ENCODE results near the gene FBXO31.

FBXO31 gene

GRCh38 chr16:87358250-87358649 lies 25.3 kb downstream of the FBXO31 start:
- DNase-seq (ENCODE audit: low spot score), result no peak
- TF ChIP-seq, protein P1, sequence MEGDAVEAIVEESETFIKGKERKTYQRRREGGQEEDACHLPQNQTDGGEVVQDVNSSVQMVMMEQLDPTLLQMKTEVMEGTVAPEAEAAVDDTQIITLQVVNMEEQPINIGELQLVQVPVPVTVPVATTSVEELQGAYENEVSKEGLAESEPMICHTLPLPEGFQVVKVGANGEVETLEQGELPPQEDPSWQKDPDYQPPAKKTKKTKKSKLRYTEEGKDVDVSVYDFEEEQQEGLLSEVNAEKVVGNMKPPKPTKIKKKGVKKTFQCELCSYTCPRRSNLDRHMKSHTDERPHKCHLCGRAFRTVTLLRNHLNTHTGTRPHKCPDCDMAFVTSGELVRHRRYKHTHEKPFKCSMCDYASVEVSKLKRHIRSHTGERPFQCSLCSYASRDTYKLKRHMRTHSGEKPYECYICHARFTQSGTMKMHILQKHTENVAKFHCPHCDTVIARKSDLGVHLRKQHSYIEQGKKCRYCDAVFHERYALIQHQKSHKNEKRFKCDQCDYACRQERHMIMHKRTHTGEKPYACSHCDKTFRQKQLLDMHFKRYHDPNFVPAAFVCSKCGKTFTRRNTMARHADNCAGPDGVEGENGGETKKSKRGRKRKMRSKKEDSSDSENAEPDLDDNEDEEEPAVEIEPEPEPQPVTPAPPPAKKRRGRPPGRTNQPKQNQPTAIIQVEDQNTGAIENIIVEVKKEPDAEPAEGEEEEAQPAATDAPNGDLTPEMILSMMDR (IDR thresholded peaks at IDR 0.05; ENCODE audit: extremely low read depth, missing control alignments), result no peak

DNA sequence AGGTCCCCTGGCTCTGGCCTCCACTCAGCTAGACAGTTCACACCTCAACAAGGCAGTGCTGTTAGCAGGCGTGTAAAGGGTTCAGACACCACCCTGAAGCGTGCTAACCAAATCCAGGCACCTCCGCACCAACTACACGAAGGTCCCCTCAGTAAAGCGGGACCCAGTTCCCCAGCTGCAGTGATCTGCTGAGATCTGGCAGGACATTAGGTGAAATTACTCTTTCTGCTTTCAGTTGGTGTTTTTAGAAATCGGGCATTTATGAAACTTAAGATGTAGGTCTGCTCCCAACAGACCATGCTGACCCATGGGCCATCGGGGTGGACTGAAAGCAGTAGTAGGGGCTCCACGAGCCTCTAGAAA lies 27.1 kb downstream of the FBXO31 start:
- TF ChIP-seq, protein P1 (IDR thresholded peaks at IDR 0.05; ENCODE audit: extremely low read depth, missing control alignments), result no peak

DNA sequence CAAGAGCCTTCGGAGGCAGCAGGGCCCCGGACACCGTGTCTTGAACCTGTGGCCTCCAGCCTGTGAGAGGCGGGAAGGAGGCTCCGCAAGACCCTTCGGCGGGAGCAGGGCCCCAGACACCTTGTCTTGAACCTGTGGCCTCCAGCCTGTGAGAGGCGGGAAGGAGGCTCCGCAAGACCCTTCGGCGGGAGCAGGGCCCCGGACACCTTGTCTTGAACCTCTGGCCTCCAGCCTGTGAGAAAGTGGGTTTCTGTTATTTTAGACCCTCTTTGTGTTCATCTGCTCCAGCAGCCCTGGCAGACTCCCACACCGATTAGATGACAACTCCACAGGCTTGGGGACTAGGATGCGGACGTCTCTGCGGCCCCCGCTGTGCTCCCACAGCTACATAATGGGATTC lies 30.0 kb downstream of the FBXO31 start:
- TF ChIP-seq, protein P1 (IDR thresholded peaks at IDR 0.05; ENCODE audit: extremely low read depth, missing control alignments), result no peak

More for the DNA sequence above, 27.1 kb downstream of the FBXO31 start:
- no peak for DNase-seq (ENCODE audit: low spot score)

DNA sequence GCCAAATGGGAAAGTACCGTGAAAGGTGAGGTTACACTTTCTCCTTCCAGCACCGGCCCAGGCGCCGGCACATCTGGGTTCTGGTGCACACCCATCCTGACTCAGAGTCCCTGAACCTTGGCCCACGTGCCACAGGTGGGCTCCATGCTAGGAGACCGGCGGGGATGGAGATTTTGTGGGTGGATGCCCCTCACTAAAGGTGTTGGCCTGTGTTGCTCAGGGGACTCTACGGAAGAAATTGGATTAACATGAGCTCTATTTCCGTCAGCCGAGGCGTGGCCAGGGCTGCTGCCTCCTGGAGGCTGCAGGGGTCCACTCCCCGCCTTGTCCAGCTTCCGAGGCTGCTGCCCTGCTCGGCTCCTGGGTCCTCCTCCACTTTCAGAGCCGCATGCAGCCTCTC lies 30.8 kb downstream of the FBXO31 start:
- no peak for DNase-seq (ENCODE audit: low spot score)
- TF ChIP-seq, protein P1 (IDR thresholded peaks at IDR 0.05; ENCODE audit: extremely low read depth, missing control alignments), result no peak

More for the DNA sequence above, 30.0 kb downstream of the FBXO31 start:
- no peak for DNase-seq (ENCODE audit: low spot score)

GRCh38 chr16:87351320-87351698 lies 32.3 kb downstream of the FBXO31 start:
- TF ChIP-seq, protein P1 (IDR thresholded peaks at IDR 0.05; ENCODE audit: extremely low read depth, missing control alignments), result no peak
- no peak for DNase-seq (ENCODE audit: low spot score)

DNA sequence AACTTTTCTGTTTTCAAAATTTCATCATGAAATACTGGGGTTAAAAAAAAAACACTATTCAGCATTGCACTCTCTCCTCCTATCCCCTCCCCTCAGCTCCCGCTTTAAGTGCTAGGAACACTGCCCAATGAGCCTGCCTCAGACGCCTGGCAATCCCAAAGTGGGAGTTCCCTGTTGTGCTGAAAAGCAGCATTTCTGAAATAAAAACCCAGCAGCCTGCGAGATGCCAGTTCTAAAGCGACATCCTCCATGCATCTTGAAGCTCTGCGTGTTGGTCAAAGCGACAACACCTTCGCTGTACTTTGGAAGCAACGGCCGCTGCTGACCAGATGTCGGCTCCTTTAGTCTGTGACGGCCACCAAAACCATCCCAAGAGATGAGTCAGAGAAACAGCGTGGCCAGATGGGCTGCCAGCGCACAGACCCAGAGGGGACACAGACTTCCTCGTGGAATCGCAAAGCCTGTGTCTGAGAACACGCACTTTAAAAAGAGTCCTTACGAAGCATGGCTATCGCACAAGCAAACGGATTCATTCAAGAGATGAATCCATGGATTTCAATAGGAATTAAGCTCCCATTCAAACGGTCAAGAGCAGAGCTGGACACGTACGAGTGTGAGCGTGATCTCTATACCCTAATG lies 32.8 kb downstream of the FBXO31 start:
- TF ChIP-seq, protein P1 (IDR thresholded peaks at IDR 0.05; ENCODE audit: extremely low read depth, missing control alignments), result no peak
- no peak for DNase-seq (ENCODE audit: low spot score)

GRCh38 chr16:87350031-87350430 lies 33.5 kb downstream of the FBXO31 start:
- no peak for DNase-seq (ENCODE audit: low spot score)
- TF ChIP-seq, protein P1 (IDR thresholded peaks at IDR 0.05; ENCODE audit: extremely low read depth, missing control alignments), result no peak
